OCI-LY1 (cell line): ENCODE measurements around the gene SPCS1.

Source experiments
- EZH2 ChIP-seq: fragments of 200-600 bp; sonication (generic), shearing (Covaris generic); IDR thresholded peaks from 2 replicates; pipeline ENCODE4 v1.8.0; 2017; ENCODE audit warnings: borderline replicate concordance, mixed run types, mild to moderate bottlenecking, antibody characterized with exemption, low read length, moderate library complexity, mixed read lengths
- TF ChIP-seq, protein P1 (sequence below): fragments of 200-600 bp; sonication (generic), shearing (Covaris generic); IDR thresholded peaks from 2 replicates; pipeline ENCODE4 v1.5.1; 2017; ENCODE audit warnings: mild to moderate bottlenecking, antibody characterized with exemption, low read length, moderate library complexity, mixed read lengths

DNA sequence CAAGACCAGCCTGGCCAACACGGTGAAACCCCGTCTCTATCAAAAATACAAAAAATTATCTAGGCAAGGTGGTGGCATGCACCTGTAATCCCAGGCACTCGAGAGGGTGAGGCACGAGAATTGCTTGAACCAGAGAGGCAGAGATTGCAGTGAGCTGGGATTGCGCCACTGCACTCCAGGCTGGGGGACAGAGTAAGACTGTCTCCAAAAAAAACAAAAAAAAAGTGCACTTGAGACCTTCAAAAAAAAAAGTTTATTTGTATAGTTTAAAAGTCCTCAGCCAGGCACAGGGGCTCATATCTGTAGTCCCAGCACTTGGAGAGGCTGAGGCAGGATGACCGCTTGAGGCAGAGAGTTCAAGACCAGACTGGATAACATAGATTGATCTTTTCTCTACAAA, 22.3 kb upstream of the SPCS1 start:
- TF ChIP-seq, protein P1, sequence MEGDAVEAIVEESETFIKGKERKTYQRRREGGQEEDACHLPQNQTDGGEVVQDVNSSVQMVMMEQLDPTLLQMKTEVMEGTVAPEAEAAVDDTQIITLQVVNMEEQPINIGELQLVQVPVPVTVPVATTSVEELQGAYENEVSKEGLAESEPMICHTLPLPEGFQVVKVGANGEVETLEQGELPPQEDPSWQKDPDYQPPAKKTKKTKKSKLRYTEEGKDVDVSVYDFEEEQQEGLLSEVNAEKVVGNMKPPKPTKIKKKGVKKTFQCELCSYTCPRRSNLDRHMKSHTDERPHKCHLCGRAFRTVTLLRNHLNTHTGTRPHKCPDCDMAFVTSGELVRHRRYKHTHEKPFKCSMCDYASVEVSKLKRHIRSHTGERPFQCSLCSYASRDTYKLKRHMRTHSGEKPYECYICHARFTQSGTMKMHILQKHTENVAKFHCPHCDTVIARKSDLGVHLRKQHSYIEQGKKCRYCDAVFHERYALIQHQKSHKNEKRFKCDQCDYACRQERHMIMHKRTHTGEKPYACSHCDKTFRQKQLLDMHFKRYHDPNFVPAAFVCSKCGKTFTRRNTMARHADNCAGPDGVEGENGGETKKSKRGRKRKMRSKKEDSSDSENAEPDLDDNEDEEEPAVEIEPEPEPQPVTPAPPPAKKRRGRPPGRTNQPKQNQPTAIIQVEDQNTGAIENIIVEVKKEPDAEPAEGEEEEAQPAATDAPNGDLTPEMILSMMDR = no peak
- TF ChIP-seq EZH2 = no peak
